MM.1S (cell line): Measurements from ENCODE around the gene SCAND1.

Experiments
- EZH2 ChIP-seq: fragments of 300-600 bp; sonication (generic); optimal IDR thresholded peaks from 2 replicates; pipeline ENCODE3; 2017; ENCODE audit warnings: low read depth, mild to moderate bottlenecking, antibody characterized with exemption, low read length, mixed read lengths
- TF ChIP-seq, protein P1 (sequence below): fragments of 300-600 bp; sonication (generic); IDR thresholded peaks from 2 replicates; pipeline ENCODE4 v1.5.1; 2016; ENCODE audit warnings: antibody characterized with exemption, low read length, mixed read lengths

DNA sequence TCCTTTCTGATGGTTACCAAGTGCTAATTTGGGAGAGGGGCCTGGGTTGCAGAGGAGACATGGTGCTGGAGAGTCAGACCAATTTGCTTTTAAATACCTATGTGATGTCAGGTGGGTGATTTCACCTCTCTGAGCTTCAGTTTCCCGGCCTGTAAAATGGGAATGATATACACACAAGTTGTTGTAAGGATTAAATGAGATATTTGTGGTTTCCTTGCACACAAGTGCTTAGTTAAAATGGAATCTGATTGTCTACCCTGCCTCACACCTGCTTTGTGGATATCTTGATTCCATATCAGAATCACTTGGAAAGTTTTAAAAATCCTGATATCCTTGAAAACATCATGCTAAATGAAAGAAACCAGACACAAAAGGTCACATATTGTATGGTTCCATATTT lies 44.5 kb downstream of the SCAND1 start:
- TF ChIP-seq, protein P1, sequence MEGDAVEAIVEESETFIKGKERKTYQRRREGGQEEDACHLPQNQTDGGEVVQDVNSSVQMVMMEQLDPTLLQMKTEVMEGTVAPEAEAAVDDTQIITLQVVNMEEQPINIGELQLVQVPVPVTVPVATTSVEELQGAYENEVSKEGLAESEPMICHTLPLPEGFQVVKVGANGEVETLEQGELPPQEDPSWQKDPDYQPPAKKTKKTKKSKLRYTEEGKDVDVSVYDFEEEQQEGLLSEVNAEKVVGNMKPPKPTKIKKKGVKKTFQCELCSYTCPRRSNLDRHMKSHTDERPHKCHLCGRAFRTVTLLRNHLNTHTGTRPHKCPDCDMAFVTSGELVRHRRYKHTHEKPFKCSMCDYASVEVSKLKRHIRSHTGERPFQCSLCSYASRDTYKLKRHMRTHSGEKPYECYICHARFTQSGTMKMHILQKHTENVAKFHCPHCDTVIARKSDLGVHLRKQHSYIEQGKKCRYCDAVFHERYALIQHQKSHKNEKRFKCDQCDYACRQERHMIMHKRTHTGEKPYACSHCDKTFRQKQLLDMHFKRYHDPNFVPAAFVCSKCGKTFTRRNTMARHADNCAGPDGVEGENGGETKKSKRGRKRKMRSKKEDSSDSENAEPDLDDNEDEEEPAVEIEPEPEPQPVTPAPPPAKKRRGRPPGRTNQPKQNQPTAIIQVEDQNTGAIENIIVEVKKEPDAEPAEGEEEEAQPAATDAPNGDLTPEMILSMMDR: no peak
- TF ChIP-seq EZH2: no peak
